ENCODE data around the gene ARV1.
"Not testable (repeated sequence)": the region's sequence is repeated elsewhere in the genome, so short reads cannot be mapped to it uniquely, and the experiment has no call there.

ARV1 gene

DNA sequence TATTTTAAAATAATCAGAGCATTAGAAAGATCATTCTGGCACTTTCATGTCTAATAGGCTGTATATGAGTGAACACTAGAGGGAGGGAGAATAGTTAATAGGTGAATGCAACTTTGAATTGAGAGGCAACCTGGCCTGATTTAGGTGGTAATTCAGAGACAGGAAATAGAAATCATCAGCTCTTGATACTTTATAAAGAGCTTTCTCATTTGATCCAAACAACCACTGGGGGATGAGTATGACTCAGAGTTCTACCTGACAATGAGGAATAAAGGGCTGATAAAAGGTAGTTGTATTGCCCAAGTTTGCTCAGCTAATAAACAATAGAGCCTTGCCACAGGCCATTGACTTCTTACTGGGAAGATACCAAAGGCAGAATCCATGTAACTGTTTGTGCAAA, 66.4 kb downstream of the ARV1 start:
- DNase-seq: no peak

DNA sequence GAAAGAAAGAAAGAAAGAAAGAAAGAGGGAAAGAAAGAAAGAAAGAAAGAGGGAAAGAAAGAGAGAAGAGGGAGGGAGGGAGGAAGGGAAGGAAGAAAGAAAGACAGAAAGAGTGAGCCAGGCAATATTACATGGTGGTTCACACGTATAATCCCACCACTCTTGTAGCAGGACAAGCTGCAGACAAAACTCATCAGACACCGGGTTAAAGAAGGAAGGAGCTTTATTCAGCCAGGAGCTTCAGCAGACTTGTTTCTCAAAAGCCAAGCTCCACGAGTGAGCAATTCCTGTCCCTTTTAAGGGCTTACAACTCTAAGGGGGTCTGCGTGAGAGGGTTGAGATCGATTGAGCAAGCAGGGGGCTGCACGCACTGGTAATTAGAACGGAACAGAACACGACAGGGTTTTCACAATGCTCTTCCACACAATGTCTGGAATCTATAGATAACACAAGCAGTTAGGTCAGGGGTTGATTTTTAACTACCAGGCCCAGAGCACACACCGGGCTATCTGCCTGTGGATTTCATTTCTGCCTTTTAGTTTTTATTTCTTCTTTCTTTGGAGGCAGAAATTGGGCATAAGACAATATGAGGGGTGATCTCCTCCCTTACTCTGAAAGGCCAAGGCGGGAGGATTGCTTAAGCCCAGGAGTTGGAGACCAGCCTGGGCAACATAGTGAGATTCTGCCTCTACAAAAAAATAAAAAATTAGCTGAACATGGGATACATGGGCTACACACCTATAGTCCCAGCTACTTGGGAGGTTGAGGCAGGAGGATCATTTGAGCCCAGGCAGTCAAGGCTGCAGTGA, 67.2 kb downstream of the ARV1 start:
- DNase-seq: not testable (repeated sequence)

DNA sequence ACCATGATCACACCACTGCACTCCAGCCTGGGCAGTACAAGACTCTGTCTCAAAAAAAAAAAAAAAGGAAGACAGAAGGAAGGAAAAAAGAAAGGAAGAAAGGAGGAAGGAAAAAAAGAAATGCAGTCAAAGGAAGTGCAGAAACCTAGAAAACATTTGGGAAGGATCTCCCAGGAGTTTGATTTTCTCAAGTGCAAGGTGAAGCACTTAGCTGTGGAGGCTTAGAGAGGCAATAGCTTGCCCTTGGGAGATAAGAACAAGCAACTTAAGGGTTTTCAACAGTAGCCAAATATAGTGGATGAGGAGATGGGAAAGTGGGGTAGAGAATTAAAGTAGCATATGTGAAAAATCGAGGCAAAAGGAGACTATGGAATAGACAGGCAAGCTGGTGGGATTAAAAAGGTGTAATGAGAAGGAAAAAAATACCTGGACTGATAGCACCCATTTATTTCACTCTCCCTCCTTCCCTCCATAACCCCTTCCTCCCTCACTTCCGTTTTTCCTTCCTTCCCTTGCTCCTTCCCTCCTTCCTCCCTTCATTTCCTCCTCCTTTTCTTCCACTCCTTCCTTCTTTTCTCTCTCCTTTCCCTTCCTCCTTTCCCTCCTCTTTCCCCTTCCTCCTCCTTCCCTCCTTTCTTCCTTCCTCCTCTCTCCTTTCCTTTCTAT, 68.0 kb downstream of the ARV1 start:
- DNase-seq: no peak

DNA sequence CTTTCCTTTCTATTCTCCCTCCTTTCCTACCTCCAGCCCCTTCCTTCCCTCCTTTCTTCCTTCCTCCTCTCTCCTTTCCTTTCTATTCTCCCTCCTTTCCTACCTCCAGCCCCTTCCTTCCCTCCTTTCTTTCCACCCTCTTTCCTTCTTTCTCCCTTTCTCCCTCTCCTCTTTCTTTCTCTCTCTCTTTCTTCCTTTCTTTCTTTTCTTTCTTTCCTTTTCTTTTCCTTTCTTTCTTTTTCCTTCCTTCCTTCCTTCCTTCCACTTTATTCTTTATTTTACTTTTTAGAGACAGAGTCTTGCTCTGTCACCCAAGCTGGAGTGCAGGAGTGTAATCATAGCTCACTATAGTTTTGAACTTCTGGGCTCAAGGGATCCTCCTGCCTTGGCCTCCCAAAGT, 68.6 kb downstream of the ARV1 start:
- DNase-seq: not testable (repeated sequence)

DNA sequence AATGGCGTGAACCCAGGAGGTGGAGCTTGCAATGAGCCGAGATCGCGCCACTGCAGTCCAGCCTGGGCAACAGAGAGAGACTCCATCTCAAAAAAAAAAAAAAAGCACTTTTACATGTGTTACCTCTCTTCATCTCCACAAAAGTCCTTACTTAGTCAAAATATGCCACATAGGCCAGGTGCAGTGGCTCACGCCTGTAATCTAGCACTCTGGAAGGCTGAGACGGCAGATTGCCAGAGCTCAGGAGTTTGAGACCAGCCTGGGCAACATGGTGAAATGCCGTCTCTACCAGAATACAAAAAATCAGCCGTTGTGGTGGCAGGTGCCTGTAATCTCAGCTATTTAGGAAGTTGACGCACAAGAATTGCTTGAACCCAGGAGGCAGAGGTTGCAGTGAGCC, 69.5 kb downstream of the ARV1 start:
- DNase-seq: not testable (repeated sequence)

DNA sequence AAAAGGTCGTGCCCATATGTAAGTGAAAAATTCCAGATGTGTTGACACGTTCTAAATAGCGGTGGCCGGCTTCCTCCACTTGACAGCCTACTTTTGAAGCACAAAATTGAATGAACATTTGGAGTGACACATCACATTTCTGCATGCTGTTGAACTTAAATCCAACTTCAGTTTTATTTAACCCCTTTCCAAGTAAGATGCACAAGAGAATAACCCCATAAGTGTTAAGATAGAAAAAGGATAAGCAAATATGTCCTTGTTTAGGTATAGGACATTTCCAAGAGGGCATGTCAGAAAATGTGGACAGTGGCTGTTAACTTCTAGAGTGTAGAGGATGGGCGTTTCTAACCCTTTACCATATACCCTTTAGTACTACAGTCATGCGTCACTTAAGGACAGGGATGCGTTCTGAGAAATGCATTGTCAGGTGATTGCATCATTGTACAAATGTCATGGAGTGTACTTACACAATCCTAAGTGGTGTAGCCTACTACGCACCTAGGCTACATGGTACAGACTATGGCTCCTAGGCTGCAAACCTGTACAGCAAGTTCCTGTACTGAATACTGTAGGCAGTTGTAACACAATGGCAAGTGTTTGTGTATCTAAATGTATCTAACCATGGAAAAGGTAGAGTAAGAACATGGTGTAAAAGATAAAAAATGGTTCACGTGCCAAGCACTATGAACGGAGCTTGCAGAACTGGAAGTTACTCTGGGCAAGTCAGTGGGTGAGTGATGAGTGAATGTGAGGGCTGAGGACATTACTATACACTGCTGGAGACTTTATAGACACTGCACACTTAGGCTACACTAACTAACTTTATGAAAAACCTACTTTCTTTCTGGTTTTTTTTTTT, 70.5 kb downstream of the ARV1 start:
- DNase-seq: no peak
